Measurements from ENCODE around the gene ASAP2. TPM values are rescaled to one million over a fixed set of nuclear protein-coding genes. Genes with fewer than 3 reads are reported as not detected.
A peak's percentile ranks its signal among the peaks of the same experiment; 100 is the strongest.

ASAP2 gene
- polyA plus RNA-seq (ENCODE audit: insufficient read length in 3 of 3), result 10 to 100 TPM; 57.9 to 64.4 (median 63.7) TPM

GRCh38 chr2:9205963-9206948 lies at the start of gene ASAP2:
Gene ASAP2, plus strand, starts transcription at chr2:9206812. Its CDS starts 293 bp downstream, at chr2:9207105.
- DNase-seq (ENCODE audit: low read depth in 3 of 3, low spot score in 2 of 3), result no peak

- no peak for DNase-seq (ENCODE audit: low read depth in 3 of 3, low spot score in 2 of 3)
Observed at GRCh38 chr2:9158786-9159779, 47.5 kb upstream of the ASAP2 start.

- no peak for DNase-seq (ENCODE audit: low read depth in 3 of 3, low spot score in 2 of 3)
Observed at GRCh38 chr2:9160732-9161131, 45.9 kb upstream of the ASAP2 start.

GRCh38 chr2:9162841-9163240 lies 43.8 kb upstream of the ASAP2 start:
- DNase-seq (ENCODE audit: low read depth in 3 of 3, low spot score in 2 of 3), result no peak

GRCh38 chr2:9163306-9164111 lies 43.1 kb upstream of the ASAP2 start:
- no peak for DNase-seq (ENCODE audit: low read depth in 3 of 3, low spot score in 2 of 3)

GRCh38 chr2:9164112-9164608 lies 42.5 kb upstream of the ASAP2 start:
- no peak for DNase-seq (ENCODE audit: low read depth in 3 of 3, low spot score in 2 of 3)

GRCh38 chr2:9165625-9166024 lies 41.0 kb upstream of the ASAP2 start:
- no peak for DNase-seq (ENCODE audit: low read depth in 3 of 3, low spot score in 2 of 3)

- no peak for DNase-seq (ENCODE audit: low read depth in 3 of 3, low spot score in 2 of 3)
Observed at GRCh38 chr2:9166579-9167377, 39.8 kb upstream of the ASAP2 start.

- DNase-seq (ENCODE audit: low read depth in 3 of 3, low spot score in 2 of 3), result no peak
Observed at GRCh38 chr2:9167718-9168657, 38.6 kb upstream of the ASAP2 start.

- DNase-seq (ENCODE audit: low read depth in 3 of 3, low spot score in 2 of 3), result no peak
Observed at GRCh38 chr2:9168821-9169221, 37.8 kb upstream of the ASAP2 start.

GRCh38 chr2:9169349-9170107 lies 37.1 kb upstream of the ASAP2 start:
- no peak for DNase-seq (ENCODE audit: low read depth in 3 of 3, low spot score in 2 of 3)

- DNase-seq (ENCODE audit: low read depth in 3 of 3, low spot score in 2 of 3), result no peak
Observed at GRCh38 chr2:9170458-9171130, 36.0 kb upstream of the ASAP2 start.

GRCh38 chr2:9174771-9175437 lies 31.7 kb upstream of the ASAP2 start:
- DNase-seq (ENCODE audit: low read depth in 3 of 3, low spot score in 2 of 3), result no peak

- peak in 2 of 3 donors; percentile 58 to 61 for DNase-seq (ENCODE audit: low read depth in 3 of 3, low spot score in 2 of 3)
Observed at GRCh38 chr2:9178110-9178903, 28.3 kb upstream of the ASAP2 start.

- DNase-seq (ENCODE audit: low read depth in 3 of 3, low spot score in 2 of 3), result no peak
Observed at GRCh38 chr2:9178904-9179571, 27.6 kb upstream of the ASAP2 start.
